ENCODE measurements around the gene DCUN1D2. TPM values are rescaled to one million over a fixed set of nuclear protein-coding genes. Genes with fewer than 3 reads are reported as not detected.

Gene DCUN1D2
- total RNA-seq, 1 experiment from 2014 or later: 10.8 TPM

DNA sequence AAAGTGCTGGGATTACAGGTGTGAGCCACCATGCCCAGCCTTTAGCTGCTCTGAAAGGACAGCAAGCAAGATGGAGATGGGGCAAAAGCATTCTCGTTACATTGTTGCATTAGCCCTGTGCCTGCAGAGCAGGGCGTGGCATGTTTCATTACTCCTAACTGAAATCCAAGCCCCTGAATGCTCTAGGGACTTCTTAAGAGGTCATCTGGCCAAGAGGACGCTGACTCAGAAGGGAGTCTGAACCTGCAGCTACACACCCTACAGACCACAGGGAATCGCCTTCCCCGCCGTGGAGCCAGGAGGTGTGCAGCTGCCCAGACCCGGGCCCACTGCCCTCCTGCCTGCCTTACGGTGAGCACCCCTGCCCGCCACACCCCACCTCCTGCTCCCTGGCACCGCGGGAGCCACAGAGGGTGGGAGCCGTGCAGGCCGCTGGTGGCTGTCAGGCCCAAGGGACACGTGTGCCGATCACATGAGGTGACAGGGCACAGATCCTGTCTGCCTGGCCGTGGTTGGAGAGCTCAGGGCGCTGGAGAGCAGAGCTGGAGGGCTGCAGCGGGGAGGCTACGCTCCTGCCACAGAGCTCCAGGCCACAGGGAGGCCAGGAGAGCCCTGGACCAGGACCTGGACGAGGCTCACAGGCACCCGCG is 64.4 kb downstream of the DCUN1D2 start:
- peak; percentile 77 for DNase-seq (ENCODE audit: low read depth)

DNA sequence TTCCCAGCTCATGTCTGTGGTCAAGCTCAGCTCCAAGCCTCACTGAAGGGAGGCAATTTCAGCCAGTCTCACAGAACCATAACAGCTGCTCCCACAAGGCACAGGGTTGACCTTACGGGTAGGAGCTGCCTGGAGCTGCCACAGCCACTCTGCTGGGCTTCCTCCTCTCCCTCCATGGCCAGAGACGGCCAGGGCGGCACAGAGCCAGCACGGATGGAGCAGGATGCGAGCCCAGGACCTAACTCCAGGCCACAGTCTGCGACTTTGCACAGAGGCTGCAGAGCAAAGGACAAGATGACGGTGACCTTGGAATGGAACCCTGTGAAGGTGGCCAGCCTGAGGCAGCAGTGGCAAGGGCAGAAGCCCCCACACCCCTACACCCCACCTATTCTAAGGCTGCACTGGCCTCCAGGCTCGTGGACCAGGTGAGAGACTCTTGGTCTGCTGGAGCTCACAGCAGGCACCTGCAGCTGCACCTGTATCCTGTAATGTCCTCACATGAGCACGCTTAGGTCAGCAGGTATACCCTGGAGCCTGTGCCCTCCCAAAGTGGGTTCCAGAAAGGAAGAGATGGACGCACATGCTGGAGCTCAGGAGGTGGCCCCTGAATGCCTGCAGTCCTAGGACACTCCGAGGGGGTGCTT is 66.9 kb downstream of the DCUN1D2 start:
- no peak for DNase-seq (ENCODE audit: low read depth)

DNA sequence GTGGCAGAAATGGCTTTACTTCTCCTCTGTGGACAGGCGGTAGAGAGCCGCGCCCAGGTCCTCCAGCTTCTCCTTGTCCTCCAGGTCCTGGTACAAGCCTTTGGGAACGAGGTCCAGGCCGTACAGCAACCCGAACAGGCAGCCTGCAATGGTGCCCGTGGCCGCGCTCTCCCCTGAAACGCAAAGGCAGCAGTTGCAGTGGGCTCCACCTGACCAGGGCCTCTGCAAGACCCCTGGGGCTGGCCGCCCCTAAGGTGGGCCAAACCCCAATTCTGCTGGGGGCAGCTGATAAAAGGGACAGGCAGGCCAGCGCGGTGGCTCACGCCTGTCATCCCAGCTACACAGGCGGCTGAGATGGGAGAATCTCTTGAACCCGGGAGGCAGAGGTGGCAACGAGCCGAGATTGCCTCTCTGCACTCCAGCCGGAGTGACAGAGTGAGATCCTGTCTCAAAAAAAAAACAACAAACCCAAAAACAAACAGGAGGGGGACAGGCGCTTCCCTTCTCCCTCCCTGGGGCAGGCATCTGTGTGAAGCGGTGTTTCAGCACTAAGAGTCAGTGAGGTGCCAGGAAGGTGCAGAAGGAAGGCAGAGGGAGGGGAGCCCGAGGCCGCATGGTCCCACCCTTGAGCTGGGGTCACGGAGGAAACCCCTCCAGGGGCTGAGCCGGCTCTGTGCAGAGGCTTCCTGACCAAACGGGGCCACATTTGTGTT is 67.5 kb downstream of the DCUN1D2 start:
- no peak for DNase-seq (ENCODE audit: low read depth)

DNA sequence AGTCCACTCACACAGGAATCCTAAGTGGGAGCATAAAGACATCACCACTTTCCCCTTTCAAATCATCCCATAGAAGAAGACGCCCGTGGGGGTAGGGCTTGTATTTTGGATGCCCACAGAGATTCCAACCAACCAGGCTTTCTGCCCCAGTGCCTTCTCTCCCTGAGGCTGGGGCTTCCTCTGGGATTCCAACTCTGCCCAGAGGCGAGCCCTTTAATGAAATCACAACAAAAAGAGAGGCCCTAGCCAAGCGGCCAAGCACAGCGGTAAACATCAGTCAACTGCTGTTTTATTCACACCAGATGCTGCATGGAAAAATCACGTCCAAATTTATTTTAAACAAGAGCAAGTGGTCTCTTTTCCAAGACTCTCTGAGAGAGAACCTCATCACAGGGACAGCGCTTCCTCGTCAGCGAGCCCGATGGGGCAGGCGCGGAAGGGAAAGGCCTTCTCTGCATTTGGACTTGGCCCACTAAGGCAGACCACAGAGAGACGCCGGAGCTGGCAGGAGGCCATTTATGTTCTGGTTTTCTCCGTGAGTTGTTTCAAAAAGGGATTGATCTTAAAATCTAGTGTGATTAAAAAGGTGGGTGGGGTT is 68.7 kb downstream of the DCUN1D2 start:
- no peak for DNase-seq (ENCODE audit: low read depth)

DNA sequence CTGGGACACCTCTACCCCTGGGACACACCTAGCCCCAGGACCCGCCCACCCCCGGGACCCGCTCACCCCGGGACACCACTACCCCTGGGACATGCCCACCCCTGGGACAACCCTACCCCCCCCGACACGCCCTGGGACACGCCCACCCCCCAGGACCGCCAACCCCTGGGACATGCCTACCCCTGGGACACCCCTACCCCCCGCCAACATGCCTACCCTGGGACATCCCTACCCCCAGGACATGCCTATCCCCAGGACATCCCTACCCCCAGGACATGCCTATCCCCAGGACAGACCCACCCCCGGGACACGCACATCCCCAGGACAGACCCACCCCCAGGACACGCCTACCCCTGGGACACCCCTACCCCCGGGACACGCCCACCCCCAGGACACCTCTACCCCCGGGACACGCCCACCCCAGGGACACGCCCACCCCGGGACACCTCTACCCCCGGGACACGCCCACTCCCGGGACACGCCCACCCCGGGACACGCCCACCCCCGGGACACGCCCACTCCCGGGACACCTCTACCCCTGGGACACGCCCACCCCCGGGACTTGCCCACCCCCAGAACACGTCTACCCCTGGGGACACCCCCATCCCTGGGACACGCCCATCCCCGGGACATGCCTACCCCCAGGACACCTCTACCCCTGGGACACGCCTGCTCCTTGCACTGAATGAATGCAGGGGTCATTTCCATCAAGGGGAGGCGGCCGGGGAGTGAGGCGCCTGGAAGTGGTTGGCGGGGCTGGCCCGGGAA is 69.5 kb downstream of the DCUN1D2 start:
- no peak for DNase-seq (ENCODE audit: low read depth)

DNA sequence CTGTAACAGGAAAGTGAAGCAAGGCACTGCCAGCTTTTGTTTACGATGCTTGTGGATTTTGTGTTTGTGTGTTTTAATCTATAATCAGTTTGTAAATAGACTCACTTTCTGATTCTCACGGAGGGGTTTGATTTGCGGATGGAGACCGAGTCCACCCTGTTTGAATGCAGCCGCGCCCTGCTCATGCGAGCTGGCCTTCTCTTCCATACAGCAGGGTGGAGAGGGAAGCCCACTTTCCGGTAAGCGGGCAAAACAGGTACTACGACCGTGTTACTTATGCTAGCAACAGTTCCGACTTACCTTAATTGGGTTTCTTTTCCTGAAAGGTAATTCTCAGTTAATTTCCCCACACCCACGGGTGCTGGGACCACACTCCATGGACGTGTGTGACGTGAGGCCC is 70.3 kb downstream of the DCUN1D2 start:
- DNase-seq (ENCODE audit: low read depth): no peak

DNA sequence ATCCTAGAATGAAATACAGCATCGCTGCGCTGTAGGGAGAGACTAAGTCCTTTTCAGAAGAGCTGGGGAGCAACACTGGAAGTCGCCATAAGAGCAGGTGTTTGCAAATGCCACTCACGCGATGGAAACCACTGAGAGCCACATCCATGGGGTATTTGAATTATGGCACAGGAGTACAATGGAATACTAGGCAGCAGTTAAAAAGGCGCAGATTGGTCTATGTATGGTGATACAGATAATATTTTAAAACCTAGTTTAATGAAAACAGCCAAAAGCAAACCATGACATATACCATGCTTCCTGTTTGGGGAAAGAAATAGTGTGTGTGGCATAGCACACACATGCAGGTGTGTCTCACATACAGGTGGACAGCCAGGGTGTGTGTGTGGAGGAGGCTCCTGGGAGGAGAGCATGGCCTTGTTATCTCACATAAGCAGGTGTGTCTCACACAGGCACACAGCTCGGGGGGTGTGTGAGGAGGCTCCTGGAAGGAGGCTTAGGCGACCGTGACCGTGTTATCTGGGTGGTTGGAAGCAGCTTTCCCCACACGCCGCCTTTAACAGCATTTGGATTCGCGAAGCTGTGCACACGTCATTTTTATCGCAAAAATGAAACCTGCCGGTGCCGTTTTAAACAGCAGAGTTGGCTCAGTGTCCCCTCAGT is 70.8 kb downstream of the DCUN1D2 start:
- no peak for DNase-seq (ENCODE audit: low read depth)

DNA sequence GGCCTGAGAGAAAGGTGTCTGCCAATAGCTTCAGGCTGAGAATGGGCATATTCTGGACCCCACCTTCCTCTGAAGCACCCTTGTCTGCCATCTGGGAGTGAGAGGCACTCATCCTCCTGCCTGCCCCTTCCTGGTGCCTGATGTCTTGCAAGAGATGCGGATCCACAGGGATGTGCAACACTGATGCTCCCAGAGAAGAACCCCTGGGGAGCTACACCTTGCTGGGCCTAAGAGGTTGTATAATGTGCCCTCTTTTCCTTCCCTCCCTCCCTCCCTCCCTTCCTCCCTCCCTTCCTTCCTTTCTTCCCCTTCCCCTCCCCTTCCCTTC is 71.8 kb downstream of the DCUN1D2 start:
- DNase-seq (ENCODE audit: low read depth): no peak

DNA sequence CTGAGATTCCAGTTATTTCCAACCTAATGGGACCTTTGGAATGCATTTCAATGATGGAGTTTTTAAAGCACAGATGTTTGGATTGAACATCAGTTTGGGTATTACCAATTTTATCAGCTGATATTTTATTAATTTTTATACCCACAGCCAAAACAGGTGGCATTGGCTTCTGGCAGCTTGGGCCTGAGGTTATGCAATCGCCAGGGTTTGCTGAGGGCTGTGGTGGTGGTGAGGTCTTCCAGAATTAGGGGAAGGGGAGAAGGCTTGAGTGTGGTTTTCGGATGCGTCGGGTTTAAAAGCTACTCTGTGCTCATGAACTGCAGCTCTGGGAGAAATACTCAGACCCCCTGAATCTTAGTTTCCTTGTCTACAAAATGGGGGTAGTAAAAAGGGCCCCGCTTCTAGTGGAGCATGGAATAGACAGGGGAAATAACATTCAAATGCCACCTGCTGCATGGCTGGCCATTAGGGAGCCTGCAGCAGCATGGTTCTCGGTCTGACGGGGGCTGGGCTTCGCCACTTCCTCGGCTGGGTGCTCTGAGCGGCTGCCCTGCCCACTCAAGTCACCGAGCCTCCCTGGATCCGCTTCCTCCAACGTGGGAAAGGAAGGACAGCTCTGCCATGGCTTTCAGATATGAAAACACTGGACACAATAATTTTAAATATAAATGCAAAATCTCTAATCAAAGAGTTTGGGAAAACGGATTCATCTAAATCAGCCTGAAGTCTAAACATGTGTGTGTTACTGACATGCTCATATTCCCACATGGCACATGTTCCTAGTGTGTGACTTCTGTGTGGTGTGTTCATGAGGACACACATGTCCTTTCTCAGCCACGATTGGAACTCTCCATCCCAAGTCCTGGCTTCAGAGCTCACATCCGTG is 72.4 kb downstream of the DCUN1D2 start:
- no peak for DNase-seq (ENCODE audit: low read depth)

DNA sequence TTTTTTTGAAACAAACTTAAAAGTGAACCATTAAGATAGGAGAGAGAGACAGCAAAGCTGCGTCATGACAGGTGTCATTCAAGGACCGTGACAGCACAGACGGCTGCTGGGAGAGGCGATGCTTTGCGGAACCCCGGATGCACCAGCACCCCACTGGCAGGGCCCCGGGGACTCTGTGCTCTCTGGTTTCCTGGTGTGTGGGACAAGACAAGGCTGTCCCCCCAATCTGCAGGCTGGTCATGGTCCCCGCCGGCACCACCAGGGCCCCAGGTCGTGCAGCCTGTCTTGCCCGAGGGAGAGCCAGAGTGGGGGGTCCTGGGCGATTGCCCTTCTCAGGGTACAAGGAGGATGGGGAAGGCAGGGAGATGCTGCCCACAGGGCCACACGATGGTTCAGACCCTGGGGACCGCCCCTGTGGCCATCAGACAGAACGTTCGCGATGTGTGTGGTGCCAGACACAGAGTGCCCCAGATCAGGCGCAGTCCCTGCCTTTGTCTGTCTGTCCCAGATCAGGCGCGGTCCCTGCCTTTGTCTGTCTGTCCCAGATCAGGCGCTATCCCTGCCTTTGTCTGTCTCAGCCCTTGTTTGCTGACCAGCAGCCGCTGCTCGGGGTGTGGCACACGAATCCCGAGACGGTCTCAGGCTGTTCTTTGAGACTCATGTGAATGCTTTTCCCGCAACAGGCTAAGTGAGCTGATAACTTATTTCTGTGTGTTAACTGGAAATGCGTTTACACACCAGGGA is 73.3 kb downstream of the DCUN1D2 start:
- DNase-seq (ENCODE audit: low read depth): no peak

DNA sequence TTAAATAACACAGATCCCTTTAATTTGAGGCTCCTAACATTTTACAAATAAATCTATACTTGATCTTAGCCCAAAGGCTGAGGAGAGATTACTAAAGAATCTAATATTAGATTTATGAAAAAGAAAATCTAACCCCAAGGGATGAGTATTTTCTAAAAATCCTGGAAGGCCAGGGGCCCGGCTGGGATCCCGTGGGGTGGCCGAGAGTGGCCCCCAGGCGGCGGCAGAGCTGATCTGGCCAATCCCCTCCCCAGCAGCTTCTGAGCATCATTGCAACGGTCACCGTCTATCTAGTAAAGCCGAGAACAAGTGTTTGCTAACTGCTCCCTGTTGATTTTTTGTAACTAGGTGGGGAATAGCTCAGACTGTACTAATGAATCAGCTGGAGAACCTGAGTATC is 74.7 kb downstream of the DCUN1D2 start:
- DNase-seq (ENCODE audit: low read depth): no peak

DNA sequence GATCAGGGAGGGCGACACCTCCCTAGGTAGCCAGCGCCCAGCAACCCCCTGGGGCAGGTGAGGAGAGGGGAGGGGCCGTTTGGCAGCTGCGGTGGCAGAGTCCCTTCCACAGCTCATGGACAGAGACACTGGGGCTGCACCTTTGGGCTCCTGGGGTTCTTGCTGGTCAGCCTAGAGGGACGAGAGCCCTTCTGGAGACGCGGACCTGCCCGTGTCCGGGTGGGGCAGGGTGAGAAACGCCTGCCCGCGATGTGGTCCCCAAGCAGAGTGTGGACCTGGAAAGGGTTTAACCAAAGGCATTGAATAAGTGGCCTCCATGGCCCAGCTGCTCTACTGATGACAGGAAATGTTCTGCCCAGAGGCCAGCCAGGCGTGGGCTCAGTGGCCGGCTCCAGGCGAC is 75.5 kb downstream of the DCUN1D2 start:
- no peak for DNase-seq (ENCODE audit: low read depth)

DNA sequence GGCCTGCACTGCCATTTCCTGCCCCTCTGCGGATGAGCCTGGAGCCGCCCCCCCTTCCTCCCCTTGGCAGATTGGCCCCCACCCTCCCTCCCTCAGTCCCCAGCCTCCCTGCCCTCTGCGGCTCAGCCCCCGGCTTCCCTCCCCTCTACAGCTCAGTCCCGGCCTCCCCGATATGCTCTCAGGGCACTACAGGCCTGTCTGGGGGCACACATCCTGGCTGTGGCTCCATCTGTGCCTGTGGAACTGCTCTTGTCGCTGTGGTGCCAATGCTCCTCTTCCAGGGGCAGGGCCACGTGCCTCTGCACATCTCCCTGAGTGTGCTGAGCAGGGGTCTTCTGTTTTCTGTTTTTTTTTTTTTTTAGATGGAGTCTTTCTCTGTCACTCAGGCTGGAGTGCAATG is 76.2 kb downstream of the DCUN1D2 start:
- DNase-seq (ENCODE audit: low read depth): no peak

DNA sequence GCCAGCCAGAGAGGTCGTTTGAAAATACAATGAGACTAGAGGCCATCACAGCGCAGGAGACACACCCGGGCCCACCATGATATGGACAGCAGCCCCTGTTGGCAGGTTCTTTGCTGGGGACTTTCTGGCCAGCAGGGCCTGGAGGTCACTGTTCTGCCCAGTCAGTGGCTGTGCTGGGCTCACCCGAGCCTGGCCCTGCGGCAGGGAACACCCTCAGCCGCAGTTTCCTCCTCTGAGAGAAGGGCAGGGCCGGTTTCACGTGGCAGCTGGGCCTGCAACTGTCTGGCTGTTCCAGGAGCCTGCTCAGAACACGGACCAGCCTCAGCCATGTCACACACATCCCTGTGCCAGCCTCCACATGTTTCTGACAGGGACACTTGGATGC is 76.6 kb downstream of the DCUN1D2 start:
- peak; percentile 71 for DNase-seq (ENCODE audit: low read depth)

DNA sequence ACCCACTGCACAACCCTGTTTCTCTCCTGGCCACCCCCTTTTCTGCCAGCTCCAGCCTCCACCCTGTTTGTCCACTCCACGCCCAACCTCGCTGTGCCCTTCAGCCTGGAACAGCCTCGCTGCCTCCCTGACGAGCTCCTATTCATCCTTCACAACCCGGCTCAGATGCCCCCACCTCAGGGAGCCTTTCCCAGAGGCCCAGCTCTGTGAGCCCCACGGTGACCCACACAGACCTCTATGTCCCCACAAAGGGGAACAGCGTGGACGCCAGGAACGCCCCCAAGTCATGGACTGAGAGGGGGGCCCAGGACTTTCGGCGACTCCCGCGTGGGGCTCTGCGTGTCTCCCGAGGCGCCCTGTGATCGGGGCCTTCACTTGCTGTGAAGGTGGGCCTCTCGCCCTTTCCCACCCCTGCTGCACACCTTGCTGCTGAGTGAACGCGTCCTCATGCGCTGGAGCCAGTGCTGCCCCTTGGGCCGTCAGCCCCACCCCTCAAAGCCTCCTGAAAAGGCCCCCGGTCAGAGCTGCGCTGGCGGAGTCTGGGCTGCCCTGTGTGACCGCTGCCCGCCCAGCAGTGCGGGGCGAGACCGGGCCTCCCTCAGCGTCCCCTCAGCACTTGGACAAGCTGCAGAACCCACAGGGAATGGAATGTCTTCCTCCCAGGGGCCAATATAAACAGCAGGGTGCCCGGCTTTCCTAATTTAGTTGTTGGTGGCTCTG is 77.2 kb downstream of the DCUN1D2 start:
- DNase-seq (ENCODE audit: low read depth): no peak

DNA sequence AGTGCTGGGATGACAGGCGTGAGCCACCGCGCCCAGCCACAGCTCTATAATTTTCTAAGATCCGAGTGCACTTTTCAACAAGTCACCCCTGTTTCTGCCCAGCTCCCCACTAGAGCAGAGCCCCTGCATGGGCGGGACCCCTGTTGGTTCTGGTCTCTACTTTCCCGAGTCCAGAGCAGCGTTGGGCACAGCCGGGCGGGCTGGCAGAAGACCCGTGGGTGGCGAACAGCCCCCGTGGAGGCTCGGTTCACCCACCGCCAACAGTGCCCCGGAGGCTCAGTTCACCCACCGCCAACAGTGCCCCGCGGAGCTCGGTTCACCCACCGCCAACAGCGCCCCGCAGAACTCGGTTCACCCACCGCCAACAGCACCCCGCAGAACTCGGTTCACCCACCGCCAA is 78.1 kb downstream of the DCUN1D2 start:
- DNase-seq (ENCODE audit: low read depth): no peak

DNA sequence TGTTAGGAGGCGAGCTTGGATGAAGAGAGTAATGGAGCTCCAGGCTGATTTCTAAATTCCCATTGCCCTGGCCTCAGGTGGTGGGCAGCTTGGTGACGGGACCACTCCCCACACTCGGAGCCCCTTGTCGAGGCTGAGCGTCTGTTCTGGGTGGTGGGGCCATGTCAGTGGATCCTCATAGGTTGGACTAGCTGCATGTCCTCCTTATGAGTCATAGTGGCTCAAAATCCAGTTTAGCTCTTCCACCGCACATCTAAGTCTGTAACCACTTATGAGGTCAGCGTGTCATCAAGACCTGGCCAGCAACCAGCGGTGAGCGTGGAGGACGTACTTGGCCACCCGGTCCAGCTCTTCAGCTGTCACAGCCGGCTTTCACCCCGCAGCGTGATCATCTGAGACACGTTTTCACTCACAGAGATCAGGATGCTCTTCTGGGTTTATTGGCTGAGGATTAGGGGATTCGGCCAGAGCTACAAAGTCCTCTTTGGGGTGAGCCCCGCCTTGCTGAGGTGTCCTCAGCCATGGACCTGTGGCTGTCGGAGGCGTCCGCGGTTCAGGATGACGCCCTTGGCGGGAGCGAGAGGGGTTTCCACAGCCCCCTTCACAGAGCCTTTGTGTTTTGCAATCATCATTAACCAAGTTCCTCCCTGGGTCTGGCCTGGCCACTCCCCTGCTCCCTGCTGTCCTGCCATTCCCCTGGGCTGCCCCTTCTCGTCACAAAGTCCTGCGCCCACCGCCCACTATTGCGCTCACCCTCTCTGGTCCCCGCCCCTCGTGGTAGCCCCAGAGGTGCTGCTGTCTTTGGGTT is 79.1 kb downstream of the DCUN1D2 start:
- DNase-seq (ENCODE audit: low read depth): peak; percentile 99

All from LHCN-M2 (cell line).